Measurements from ENCODE around the gene TMEM184B. TPM values are rescaled to one million over a fixed set of nuclear protein-coding genes. Genes with fewer than 3 reads are reported as not detected.

The TMEM184B gene
- total and polyA plus RNA-seq, 2 of the 8 experiments (the other 6 are each of a cell fraction or from before 2014, with no cell fraction given): 41.6 to 81.0 TPM

DNA sequence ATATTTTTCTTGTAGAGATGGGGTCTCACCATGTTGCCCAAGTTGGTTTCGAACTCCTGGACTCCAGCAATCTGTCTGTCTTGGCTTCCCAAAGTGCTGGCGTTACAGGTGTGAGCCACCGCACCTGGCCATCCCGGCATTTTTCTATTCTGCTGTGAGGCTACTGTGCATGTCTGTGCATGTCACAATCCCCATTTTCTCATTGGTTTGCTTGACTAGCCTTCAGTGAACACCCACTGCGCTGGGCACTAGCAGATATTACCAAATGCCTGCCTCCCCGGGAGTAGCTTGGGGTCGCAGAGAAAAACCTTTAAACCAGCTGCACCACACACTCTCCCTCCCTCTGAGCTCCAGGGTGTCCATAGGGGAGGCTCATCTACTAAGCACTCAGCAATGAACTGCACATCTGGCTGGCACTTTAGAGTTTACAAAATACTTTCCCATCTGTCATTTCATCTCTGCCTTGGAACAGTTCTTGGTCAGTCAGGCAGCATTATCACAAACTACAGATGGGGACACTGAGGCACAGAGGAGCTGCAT lies 39.5 kb upstream of the TMEM184B start:
- H3K18ac ChIP-seq (ENCODE audit: extremely low read depth, low read length): peak overlapping the region; percentile 11; the same call in 1 of the 2 replicates
- no peak overlapping the region for H2AFZ ChIP-seq (ENCODE audit: low read length)
- no peak overlapping the region for H3K14ac ChIP-seq (ENCODE audit: insufficient read length)
- peak overlapping the region; percentile 72; the same call in 1 of the 2 replicates for H2BK5ac ChIP-seq (ENCODE audit: low read depth, low read length)
- no peak overlapping the region for H2BK120ac ChIP-seq (replicated peaks; ENCODE audit: low read depth, low read length)
- POLR2A ChIA-PET (ENCODE audit: partially characterized antibody): interaction anchor here (1.0 to 7.6 kb wide), 7 partner anchors 9 to 37 kb away, joined by 4 to 77 read pairs (median 5); no protein-coding TSS in a partner anchor
- H3K79me1 ChIP-seq (ENCODE audit: low read depth, low read length): peaks cover 29% of the 10 kb centered on the region
- H3K4me3 ChIP-seq (ENCODE audit: extremely low read depth in 1 of 4, insufficient read depth in 2 of 4, low read depth in 3 of 4, low read length in 4 of 4): no peak overlapping the region
- H4K5ac ChIP-seq (ENCODE audit: insufficient read length, low read depth, low read length): no peak overlapping the region
- H3K27ac ChIP-seq (ENCODE audit: low read depth, low read length): no peak overlapping the region
- peak overlapping the region; percentile 59; the same call in 1 of the 2 replicates for H2AK5ac ChIP-seq (ENCODE audit: low read depth, low read length)
- H3K9me3 ChIP-seq (ENCODE audit: insufficient read depth in 2 of 2, low read depth in 1 of 2, low read length in 1 of 2): no peaks in the 10 kb centered on the region
- 96% methylated on average over 7 of the region's 7 CpGs; no CpG with 5 or more reads in 1 of the 2 experiments for WGBS, 2 experiments (ENCODE audit: extremely low coverage in 1 of 2, insufficient coverage in 1 of 2, insufficient read length in 1 of 2, insufficient replicate concordance in 2 of 2, low coverage in 1 of 2, low lambda C conversion rate in 2 of 2, missing lambda C conversion rate in 1 of 2)
- no peak for FAIRE-seq
- H3K27me3 ChIP-seq (replicated peaks in 1 of 4; ENCODE audit: control insufficient read depth in 3 of 4, extremely low read depth in 1 of 4, insufficient read depth in 3 of 4, low read length in 3 of 4): no peaks in the 10 kb centered on the region
- no peak overlapping the region for H2BK12ac ChIP-seq (ENCODE audit: low read depth, low read length)
- H3K4me2 ChIP-seq (ENCODE audit: insufficient read depth in 1 of 2, low read depth in 2 of 2, low read length in 2 of 2): no peak overlapping the region; a peak in 1 of 4 replicates
- H4K91ac ChIP-seq (replicated peaks; ENCODE audit: insufficient read length, low read length): peak overlapping the region; percentile 20
- H3K79me2 ChIP-seq (ENCODE audit: control insufficient read depth in 1 of 2, insufficient read depth in 2 of 2, low read length in 2 of 2): peaks cover 76 to 97% of the 10 kb centered on the region in 2 experiments
- H2BK15ac ChIP-seq (ENCODE audit: low read length): no peak overlapping the region
- H4K8ac ChIP-seq (ENCODE audit: extremely low read depth, insufficient read depth, low read length): no peak overlapping the region
- H3K4me1 ChIP-seq (replicated peaks in 1 of 4; ENCODE audit: control insufficient read depth in 3 of 4, insufficient read depth in 4 of 4, low read length in 3 of 4): peaks cover 7 to 35% (median 26%) of the 10 kb centered on the region in 4 experiments
- H3K4ac ChIP-seq (replicated peaks; ENCODE audit: insufficient read length, low read depth, low read length): no peak overlapping the region
- H3K23me2 ChIP-seq (ENCODE audit: low read depth, low read length): peaks cover 6% of the 10 kb centered on the region; the same call in 1 of the 2 replicates
- H3K36me3 ChIP-seq (ENCODE audit: control insufficient read depth in 2 of 4, insufficient read depth in 4 of 4, low read length in 3 of 4): peaks cover 19 to 65% (median 26%) of the 10 kb centered on the region in 4 experiments; a peak in 6 of 8 replicates
- CTCF ChIA-PET (ENCODE audit: partially characterized antibody): interaction anchor here (1.2 to 4.4 kb wide), 4 partner anchors 13 to 260 kb away, joined by 4 to 24 read pairs (median 6); no protein-coding TSS in a partner anchor
- H3K23ac ChIP-seq (ENCODE audit: insufficient read length): no peak overlapping the region
- no peak overlapping the region for H3K56ac ChIP-seq (replicated peaks; ENCODE audit: insufficient read length, low read depth, low read length)
- H3K9ac ChIP-seq (replicated peaks in 1 of 4; ENCODE audit: extremely low read depth in 1 of 4, low read depth in 3 of 4, low read length in 3 of 4): no peak overlapping the region
- H2BK20ac ChIP-seq (ENCODE audit: low read length): no peak overlapping the region
- H4K20me1 ChIP-seq (replicated peaks in 1 of 2; ENCODE audit: control insufficient read depth in 1 of 2, insufficient read depth in 2 of 2, low read length in 2 of 2): peaks cover 59 to 69% of the 10 kb centered on the region in 2 experiments
- no peak for DNase-seq (ENCODE audit: low read depth in 1 of 2, low spot score in 2 of 2)
- no peak for TF ChIP-seq POLR2AphosphoS5 (IDR thresholded peaks at IDR 0.05; ENCODE audit: low read depth, low read length)
- no peak for TF ChIP-seq GTF2F1 (IDR thresholded peaks at IDR 0.05; ENCODE audit: borderline replicate concordance, low read depth, low read length)
- TF ChIP-seq YY1 (IDR thresholded peaks at IDR 0.05; ENCODE audit: low read depth, low read length): no peak
- TF ChIP-seq EGR1 (IDR thresholded peaks at IDR 0.05; ENCODE audit: borderline replicate concordance, low read depth, low read length): no peak
- no peak for TF ChIP-seq EZH2 (IDR thresholded peaks at IDR 0.05; ENCODE audit: low read depth, low read length, severe bottlenecking)
- no peak for TF ChIP-seq GABPA (IDR thresholded peaks at IDR 0.05; ENCODE audit: borderline replicate concordance, insufficient read depth, low read length)
- no peak for TF ChIP-seq ZNF274 (IDR thresholded peaks at IDR 0.05; ENCODE audit: borderline replicate concordance, extremely low read depth, low read length)
- TF ChIP-seq SIRT6 (IDR thresholded peaks at IDR 0.05; ENCODE audit: low read length): no peak
- TF ChIP-seq MAFK (IDR thresholded peaks at IDR 0.05; ENCODE audit: low read depth, low read length): no peak
- TF ChIP-seq, protein P1, sequence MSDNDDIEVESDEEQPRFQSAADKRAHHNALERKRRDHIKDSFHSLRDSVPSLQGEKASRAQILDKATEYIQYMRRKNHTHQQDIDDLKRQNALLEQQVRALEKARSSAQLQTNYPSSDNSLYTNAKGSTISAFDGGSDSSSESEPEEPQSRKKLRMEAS (IDR thresholded peaks at IDR 0.05): no peak
- TF ChIP-seq CTBP2 (IDR thresholded peaks at IDR 0.05; ENCODE audit: borderline replicate concordance, insufficient read depth, insufficient read length, low read length): no peak
- TF ChIP-seq HDAC2 (IDR thresholded peaks at IDR 0.05; ENCODE audit: borderline replicate concordance in 1 of 2, low read depth in 2 of 2, low read length in 2 of 2): no peak
